Caco-2 (cell line): ENCODE results near the gene AK3. TPM values are rescaled to one million over a fixed set of nuclear protein-coding genes. Genes with fewer than 3 reads are reported as not detected.

Experiments
- BruUV-seq: library from RNA; stranded (reverse); fragments of 400-500 nt; replicated peaks from 2 replicates; lab custom pipeline; 2021; lab: Mats Ljungman, UMichigan
- CTCF ChIA-PET: fragments of 300-600 bp; sonication (Branson Sonifier 250); formaldehyde crosslinking; loops from one replicate; lab custom pipeline; 2022; ENCODE audit warnings: antibody characterized with exemption; lab: Charles Lee
- POLR2A ChIA-PET: fragments of 300-600 bp; sonication (Branson Sonifier 250); formaldehyde crosslinking; loops from one replicate; lab custom pipeline; 2022; ENCODE audit warnings: antibody characterized with exemption; lab: Charles Lee
- DNase-seq, 2 experiments: peaks; one replicate each; pipeline versions ENCODE4 v3.0.0 to v3.0.0-alpha.2; 2020 to 2022
- H3K27me3 ChIP-seq: replicated peaks from 2 replicates; pipeline ENCODE4 v1.6.0; 2011; ENCODE audit warnings: low read length; ENCODE audit not compliant: control insufficient read depth, insufficient read depth
- H3K36me3 ChIP-seq: 2 replicates; pipeline ENCODE4 v1.5.1; 2011; ENCODE audit warnings: low read length; ENCODE audit not compliant: control insufficient read depth, insufficient read depth
- H3K4me1 ChIP-seq: fragments of 250-450 bp; sonication (Bioruptor Pico); 2 replicates; pipeline ENCODE4 v1.5.1; 2020; ENCODE audit warnings: mild to moderate bottlenecking
- H3K4me3 ChIP-seq: 2 replicates; pipeline ENCODE4 v1.5.1; 2011; ENCODE audit warnings: low read depth, mild to moderate bottlenecking, control low read depth, low read length
- H3K9me3 ChIP-seq: fragments of 250-450 bp; sonication (Bioruptor Pico); 2 replicates; pipeline ENCODE4 v1.5.1; 2020; ENCODE audit warnings: mild to moderate bottlenecking, moderate library complexity
- H3K27ac Mint-ChIP-seq: one replicate; pipeline ENCODE4 v1.8.0; 2022; ENCODE audit warnings: mixed read lengths; ENCODE audit not compliant: unreplicated experiment
- H3K27me3 Mint-ChIP-seq: one replicate; pipeline ENCODE4 v1.8.0; 2022; ENCODE audit warnings: mixed read lengths; ENCODE audit not compliant: insufficient read depth, unreplicated experiment
- H3K36me3 Mint-ChIP-seq: one replicate; pipeline ENCODE4 v1.8.0; 2022; ENCODE audit warnings: mild to moderate bottlenecking, mixed read lengths; ENCODE audit not compliant: insufficient read depth, unreplicated experiment
- H3K4me1 Mint-ChIP-seq: one replicate; pipeline ENCODE4 v1.8.0; 2022; ENCODE audit warnings: low read depth, mixed read lengths; ENCODE audit not compliant: unreplicated experiment
- H3K4me3 Mint-ChIP-seq: one replicate; pipeline ENCODE4 v1.8.0; 2022; ENCODE audit warnings: mild to moderate bottlenecking, moderate library complexity, mixed read lengths; ENCODE audit not compliant: unreplicated experiment
- H3K9me3 Mint-ChIP-seq: one replicate; pipeline ENCODE4 v1.8.0; 2022; ENCODE audit warnings: mixed read lengths; ENCODE audit not compliant: unreplicated experiment
- CTCF ChIP-seq, 2 experiments: fragments of 200-600 bp in 1 of 2; IDR thresholded peaks; 1 replicate in 1 of 2; 2 replicates in 1 of 2; pipeline versions ENCODE4 v1.5.1 to v1.8.0; 2011 to 2022; ENCODE audit warnings: antibody characterized with exemption in 1 of 2, control low read depth in 1 of 2, inconsistent platforms in 1 of 2, low read depth in 1 of 2, low read length in 1 of 2, mild to moderate bottlenecking in 1 of 2, moderate library complexity in 1 of 2; ENCODE audit not compliant: insufficient read depth in 1 of 2, severe bottlenecking in 1 of 2, unreplicated experiment in 1 of 2
- intact Hi-C: fragments of 100-400 bp; cut with micrococcal nuclease; formaldehyde crosslinking; loops from one replicate; pipeline ENCODE4 v1.10.0; 2022; ENCODE audit not compliant: unreplicated experiment
- total RNA-seq: library from RNA; stranded (reverse); gene quantifications from 2 replicates; pipeline ENCODE4 v1.2.3, GENCODE V29; 2022

Gene AK3
- total RNA-seq, 1 experiment from 2014 or later: 32.0 TPM

- no peaks in the 10 kb centered on the region for H3K9me3 Mint-ChIP-seq
- intact Hi-C loops: no loop called here
- no peak for DNase-seq
- no peak for TF ChIP-seq CTCF (IDR thresholded peaks at IDR 0.05; ENCODE audit: insufficient read depth in 1 of 2, low read depth in 1 of 2, low read length in 1 of 2, severe bottlenecking in 1 of 2, unreplicated experiment in 1 of 2)
- H3K4me3 Mint-ChIP-seq: no peak overlapping the region
- Histone ChIP-seq H3K4me1 (no peaks in the 10 kb centered on the region), H3K4me3 (no peak overlapping the region), H3K9me3 (no peaks in the 10 kb centered on the region), H3K27me3 (no peaks in the 10 kb centered on the region), H3K36me3 (no peaks in the 10 kb centered on the region)
- BruUV-seq: no TSS peak
- no peak overlapping the region for H3K27ac Mint-ChIP-seq
- ChIA-PET CTCF (no interaction called here), POLR2A (no interaction called here)
- no peaks in the 10 kb centered on the region for H3K27me3 Mint-ChIP-seq
- no peaks in the 10 kb centered on the region for H3K36me3 Mint-ChIP-seq
- no peaks in the 10 kb centered on the region for H3K4me1 Mint-ChIP-seq
Measured at GRCh38 chr9:4725706-4726442, 15.1 kb downstream of the AK3 start.

GRCh38 chr9:4721736-4722135 is 19.3 kb downstream of the AK3 start:
- ChIA-PET POLR2A (no interaction called here), CTCF (no interaction called here)
- Mint-ChIP-seq H3K27me3 (no peaks in the 10 kb centered on the region), H3K36me3 (no peaks in the 10 kb centered on the region), H3K9me3 (no peaks in the 10 kb centered on the region), H3K27ac (no peak overlapping the region), H3K4me3 (no peak overlapping the region), H3K4me1 (no peaks in the 10 kb centered on the region)
- intact Hi-C loops: no loop called here
- Histone ChIP-seq H3K4me3 (no peak overlapping the region), H3K9me3 (no peaks in the 10 kb centered on the region), H3K27me3 (no peaks in the 10 kb centered on the region), H3K4me1 (no peaks in the 10 kb centered on the region), H3K36me3 (no peaks in the 10 kb centered on the region)
- DNase-seq: no peak
- no peak for TF ChIP-seq CTCF (IDR thresholded peaks at IDR 0.05; ENCODE audit: insufficient read depth in 1 of 2, low read depth in 1 of 2, low read length in 1 of 2, severe bottlenecking in 1 of 2, unreplicated experiment in 1 of 2)
- BruUV-seq: no TSS peak

GRCh38 chr9:4718911-4719310 is 22.1 kb downstream of the AK3 start:
- no peak for TF ChIP-seq CTCF (IDR thresholded peaks at IDR 0.05; ENCODE audit: insufficient read depth in 1 of 2, low read depth in 1 of 2, low read length in 1 of 2, severe bottlenecking in 1 of 2, unreplicated experiment in 1 of 2)
- H3K4me3 Mint-ChIP-seq: no peak overlapping the region

More at GRCh38 chr9:4718911-4719310, 22.1 kb downstream of the AK3 start:
- Histone ChIP-seq H3K36me3 (no peaks in the 10 kb centered on the region), H3K27me3 (no peaks in the 10 kb centered on the region), H3K4me1 (no peaks in the 10 kb centered on the region), H3K9me3 (no peaks in the 10 kb centered on the region), H3K4me3 (no peak overlapping the region)
- intact Hi-C loops: no loop called here
- Mint-ChIP-seq H3K36me3 (peaks cover 9% of the 10 kb centered on the region), H3K9me3 (peaks cover 6% of the 10 kb centered on the region), H3K27ac (no peak overlapping the region), H3K4me1 (no peaks in the 10 kb centered on the region), H3K27me3 (no peaks in the 10 kb centered on the region)
- ChIA-PET POLR2A (no interaction called here), CTCF (no interaction called here)
- no peak for DNase-seq
- no TSS peak for BruUV-seq
